GM13976 (cell line): ENCODE data around the gene FMO2.

ENCODE experiments used
- DNase-seq: peaks from one replicate; pipeline ENCODE4 v3.0.0; 2012; ENCODE audit warnings: low spot score
- CTCF ChIP-seq: IDR thresholded peaks from 2 replicates; pipeline ENCODE4 v1.5.1; 2012; ENCODE audit warnings: borderline replicate concordance, mild to moderate bottlenecking; ENCODE audit not compliant: insufficient read depth; ENCODE audit errors: extremely low read depth, missing control alignments, control extremely low read depth
- in situ Hi-C: fragments of 300-500 bp; cut with MboI; formaldehyde crosslinking; loops from one replicate; pipeline ENCODE4 v1.12.0; 2022; ENCODE audit warnings: low sequenced_read_pairs, mixed read lengths, inconsistent platforms; ENCODE audit not compliant: unreplicated experiment

The FMO2 gene

GRCh38 chr1:171141688-171142415 is 43.2 kb upstream of the FMO2 start:
- no peak for TF ChIP-seq CTCF
- DNase-seq, result no peak
- in situ Hi-C loops, result no loop called here

GRCh38 chr1:171142416-171143385 is 42.4 kb upstream of the FMO2 start:
- in situ Hi-C loops, result no loop called here
- no peak for TF ChIP-seq CTCF
- DNase-seq, result no peak

- TF ChIP-seq CTCF, result no peak
- no peak for DNase-seq
- in situ Hi-C loops, result no loop called here
Observed at GRCh38 chr1:171150156-171150555, 34.9 kb upstream of the FMO2 start.

- in situ Hi-C loops, result no loop called here
- no peak for TF ChIP-seq CTCF
- DNase-seq, result no peak
Observed at GRCh38 chr1:171152549-171152948, 32.6 kb upstream of the FMO2 start.

- DNase-seq, result no peak
- in situ Hi-C loops, result no loop called here
- TF ChIP-seq CTCF, result no peak
Observed at GRCh38 chr1:171155484-171155883, 29.6 kb upstream of the FMO2 start.

- in situ Hi-C loops, result no loop called here
- no peak for TF ChIP-seq CTCF
- no peak for DNase-seq
Observed at GRCh38 chr1:171158096-171158495, 27.0 kb upstream of the FMO2 start.
